Measurements from ENCODE around the gene LRCH3.

LRCH3 gene

GRCh38 chr3:197936819-197937384 lies 145.8 kb downstream of the LRCH3 start:
- Histone ChIP-seq H3K9me3 (ENCODE audit: low read depth, low read length) (no peaks in the 10 kb centered on the region), H3K9ac (ENCODE audit: insufficient read length) (no peak overlapping the region), H3K27ac (no peak overlapping the region)

More at GRCh38 chr3:197936819-197937384, 145.8 kb downstream of the LRCH3 start:
- TF ChIP-seq POLR2AphosphoS5 (IDR thresholded peaks at IDR 0.05; ENCODE audit: borderline replicate concordance, low read depth, low read length) (no peak), EZH2 (IDR thresholded peaks at IDR 0.05) (no peak)
- no peak for DNase-seq (ENCODE audit: low read depth, low spot score)
- H3K36me3 ChIP-seq (ENCODE audit: insufficient read depth, low read length): no peaks in the 10 kb centered on the region
- no peak overlapping the region for H3K4me3 ChIP-seq
